Stimulated activated CD4-positive, alpha-beta T cell treated with anti-CD3 and anti-CD28 coated beads, TNF-alpha, amount 100 ng/mL, for 48 hours (primary cell): ENCODE data around the gene LMOD1.
A peak's percentile ranks its signal among the peaks of the same experiment; 100 is the strongest.
"Not testable (repeated sequence)": the region's sequence is repeated elsewhere in the genome, so short reads cannot be mapped to it uniquely, and the experiment has no call there.

Source experiments
- DNase-seq, 3 donors: peaks; one replicate each; pipeline ENCODE4 v3.0.0-alpha.2; 2020; ENCODE audit warnings: low read depth in 3 of 3

Gene LMOD1

GRCh38 chr1:201946224-201946908 is at the start of gene LMOD1:
Gene LMOD1 (minus strand): TSS chr1:201946548. CDS start chr1:201946340, 208 bp downstream.
- DNase-seq = no peak

GRCh38 chr1:201990427-201990826 is 44.1 kb upstream of the LMOD1 start:
- DNase-seq = no peak

- DNase-seq = no peak
Observed at GRCh38 chr1:201989354-201990128, 43.2 kb upstream of the LMOD1 start.

- DNase-seq = no peak
Observed at GRCh38 chr1:201988601-201989000, 42.3 kb upstream of the LMOD1 start.

GRCh38 chr1:201985355-201985754 is 39.0 kb upstream of the LMOD1 start:
- DNase-seq = no peak

- DNase-seq = no peak
Observed at GRCh38 chr1:201984446-201984845, 38.1 kb upstream of the LMOD1 start.

- DNase-seq = no peak
Observed at GRCh38 chr1:201983380-201983805, 37.0 kb upstream of the LMOD1 start.

GRCh38 chr1:201982623-201983379 is 36.5 kb upstream of the LMOD1 start, which contains the start of gene RNPEP:
Gene RNPEP (plus strand): TSS chr1:201982648. CDS start chr1:201982667, 19 bp downstream.
- peak; percentile 23 to 48 (median 31) for DNase-seq

GRCh38 chr1:201982082-201982622 is 35.8 kb upstream of the LMOD1 start:
- DNase-seq = peak; percentile 33 to 64 (median 41)

- no peak for DNase-seq
Observed at GRCh38 chr1:201970334-201971159, 24.2 kb upstream of the LMOD1 start.

- no peak for DNase-seq
Observed at GRCh38 chr1:201968202-201968925, 22.0 kb upstream of the LMOD1 start.

GRCh38 chr1:201966171-201966570 is 19.8 kb upstream of the LMOD1 start:
- DNase-seq = no peak

GRCh38 chr1:201964261-201964660 is 17.9 kb upstream of the LMOD1 start:
- DNase-seq = no peak

- not testable (repeated sequence) for DNase-seq
Observed at GRCh38 chr1:201962382-201962781, 16.0 kb upstream of the LMOD1 start.

GRCh38 chr1:201958348-201958747 is 12.0 kb upstream of the LMOD1 start:
- no peak for DNase-seq

- DNase-seq = peak in 1 of 3 donors; percentile 16
Observed at GRCh38 chr1:201955729-201956143, 9.4 kb upstream of the LMOD1 start.

- peak; percentile 88 to 91 (median 88) for DNase-seq
Observed at GRCh38 chr1:201955009-201955728, 8.8 kb upstream of the LMOD1 start, which contains the start of gene TIMM17A. Gene TIMM17A (plus strand): TSS chr1:201955503. CDS start chr1:201955527, 24 bp downstream.

- DNase-seq = no peak
Observed at GRCh38 chr1:201954263-201955008, 8.1 kb upstream of the LMOD1 start.

- DNase-seq = no peak
Observed at GRCh38 chr1:201949491-201949890, 3.1 kb upstream of the LMOD1 start.
